MG63 (cell line): ENCODE measurements around the gene ZBTB34. TPM values are rescaled to one million over a fixed set of nuclear protein-coding genes. Genes with fewer than 3 reads are reported as not detected.
A peak's percentile ranks its signal among the peaks of the same experiment; 100 is the strongest.

Experiments
- DNase-seq: peaks from one replicate; pipeline ENCODE4 v3.0.0-alpha.2; 2020
- H3K27me3 ChIP-seq: fragments of 250-450 bp; sonication (Bioruptor Pico); 2 replicates; pipeline ENCODE4 v1.5.1; 2020; ENCODE audit warnings: mild to moderate bottlenecking, moderate library complexity
- H3K36me3 ChIP-seq: fragments of 250-450 bp; sonication (Bioruptor Pico); 2 replicates; pipeline ENCODE4 v1.5.1; 2020; ENCODE audit warnings: mild to moderate bottlenecking, moderate library complexity
- H3K4me3 ChIP-seq: fragments of 250-450 bp; sonication (Bioruptor Pico); 2 replicates; pipeline ENCODE4 v1.5.1; 2020; ENCODE audit warnings: mild to moderate bottlenecking, moderate library complexity
- H3K9me3 ChIP-seq: fragments of 250-450 bp; sonication (Bioruptor Pico); 2 replicates; pipeline ENCODE4 v1.5.1; 2020; ENCODE audit warnings: mild to moderate bottlenecking, moderate library complexity
- total RNA-seq: library from RNA; depleted of rRNA; stranded (reverse); fragments of >200 nt; shearing (Covaris generic); gene quantifications from 2 replicates; pipeline ENCODE4 v1.2.3, GENCODE V29; 2014; ENCODE audit warnings: low replicate concordance

Gene ZBTB34
- total RNA-seq, 1 experiment from 2014 or later = 2.5 TPM

- H3K9me3 ChIP-seq = no peaks in the 10 kb centered on the region
- H3K27me3 ChIP-seq = no peaks in the 10 kb centered on the region
- H3K36me3 ChIP-seq = peaks cover 15% of the 10 kb centered on the region
- peak; percentile 17 for DNase-seq
- peak overlapping the region; percentile 83 for H3K4me3 ChIP-seq
Observed at GRCh38 chr9:126860757-126861466, 473 bp downstream of the ZBTB34 start.

- Histone ChIP-seq H3K27me3 (no peaks in the 10 kb centered on the region), H3K4me3 (peak overlapping the region; percentile 83), H3K9me3 (no peaks in the 10 kb centered on the region), H3K36me3 (peaks cover 18% of the 10 kb centered on the region)
- no peak for DNase-seq
Observed at GRCh38 chr9:126861707-126862103, 1.3 kb downstream of the ZBTB34 start.

GRCh38 chr9:126862104-126862761 lies 1.8 kb downstream of the ZBTB34 start:
- Histone ChIP-seq H3K27me3 (no peaks in the 10 kb centered on the region), H3K9me3 (no peaks in the 10 kb centered on the region), H3K36me3 (peaks cover 19% of the 10 kb centered on the region), H3K4me3 (peak overlapping the region; percentile 83)
- DNase-seq = no peak

GRCh38 chr9:126864771-126865170 lies 4.3 kb downstream of the ZBTB34 start:
- no peak for DNase-seq
- H3K36me3 ChIP-seq = peaks cover 19% of the 10 kb centered on the region
- H3K4me3 ChIP-seq = no peak overlapping the region
- no peaks in the 10 kb centered on the region for H3K9me3 ChIP-seq
- H3K27me3 ChIP-seq = no peaks in the 10 kb centered on the region

- Histone ChIP-seq H3K9me3 (no peaks in the 10 kb centered on the region), H3K36me3 (peaks cover 9% of the 10 kb centered on the region), H3K27me3 (no peaks in the 10 kb centered on the region), H3K4me3 (no peak overlapping the region)
- DNase-seq = peak; percentile 15
Observed at GRCh38 chr9:126869368-126869767, 8.9 kb downstream of the ZBTB34 start.

GRCh38 chr9:126872516-126872915 lies 12.1 kb downstream of the ZBTB34 start:
- no peaks in the 10 kb centered on the region for H3K27me3 ChIP-seq
- peaks cover 2% of the 10 kb centered on the region for H3K36me3 ChIP-seq
- H3K4me3 ChIP-seq = no peak overlapping the region
- DNase-seq = no peak
- H3K9me3 ChIP-seq = no peaks in the 10 kb centered on the region

GRCh38 chr9:126874546-126875314 lies 14.3 kb downstream of the ZBTB34 start:
- H3K27me3 ChIP-seq = no peaks in the 10 kb centered on the region
- H3K9me3 ChIP-seq = no peaks in the 10 kb centered on the region
- H3K4me3 ChIP-seq = no peak overlapping the region
- H3K36me3 ChIP-seq = peaks cover 3% of the 10 kb centered on the region
- DNase-seq = no peak

GRCh38 chr9:126875756-126876510 lies 15.5 kb downstream of the ZBTB34 start:
- DNase-seq = no peak
- Histone ChIP-seq H3K36me3 (peaks cover 10% of the 10 kb centered on the region), H3K27me3 (no peaks in the 10 kb centered on the region), H3K4me3 (no peak overlapping the region), H3K9me3 (no peaks in the 10 kb centered on the region)

- Histone ChIP-seq H3K9me3 (no peaks in the 10 kb centered on the region), H3K4me3 (no peak overlapping the region), H3K36me3 (peaks cover 13% of the 10 kb centered on the region), H3K27me3 (no peaks in the 10 kb centered on the region)
- DNase-seq = no peak
Observed at GRCh38 chr9:126876531-126876930, 16.1 kb downstream of the ZBTB34 start.

GRCh38 chr9:126877418-126877817 lies 17.0 kb downstream of the ZBTB34 start:
- no peak for DNase-seq
- Histone ChIP-seq H3K4me3 (no peak overlapping the region), H3K27me3 (no peaks in the 10 kb centered on the region), H3K36me3 (peaks cover 18% of the 10 kb centered on the region), H3K9me3 (no peaks in the 10 kb centered on the region)

GRCh38 chr9:126879288-126879687 lies 18.8 kb downstream of the ZBTB34 start:
- no peaks in the 10 kb centered on the region for H3K27me3 ChIP-seq
- DNase-seq = no peak
- no peaks in the 10 kb centered on the region for H3K9me3 ChIP-seq
- H3K36me3 ChIP-seq = peaks cover 24% of the 10 kb centered on the region
- no peak overlapping the region for H3K4me3 ChIP-seq

- H3K9me3 ChIP-seq = no peaks in the 10 kb centered on the region
- no peak overlapping the region for H3K4me3 ChIP-seq
- no peak for DNase-seq
Observed at GRCh38 chr9:126880226-126880946, 19.9 kb downstream of the ZBTB34 start.

GRCh38 chr9:126880947-126881332 lies 20.5 kb downstream of the ZBTB34 start:
- no peak for DNase-seq
- H3K4me3 ChIP-seq = no peak overlapping the region
- H3K9me3 ChIP-seq = no peaks in the 10 kb centered on the region
- H3K27me3 ChIP-seq = no peaks in the 10 kb centered on the region
- peaks cover 28% of the 10 kb centered on the region for H3K36me3 ChIP-seq

More at GRCh38 chr9:126880226-126880946, 19.9 kb downstream of the ZBTB34 start:
- Histone ChIP-seq H3K27me3 (no peaks in the 10 kb centered on the region), H3K36me3 (peaks cover 28% of the 10 kb centered on the region)

GRCh38 chr9:126882746-126883145 lies 22.3 kb downstream of the ZBTB34 start:
- Histone ChIP-seq H3K4me3 (no peak overlapping the region), H3K36me3 (peaks cover 25% of the 10 kb centered on the region), H3K27me3 (no peaks in the 10 kb centered on the region), H3K9me3 (no peaks in the 10 kb centered on the region)
- no peak for DNase-seq

GRCh38 chr9:126883636-126884035 lies 23.2 kb downstream of the ZBTB34 start:
- no peaks in the 10 kb centered on the region for H3K9me3 ChIP-seq
- no peak for DNase-seq
- no peak overlapping the region for H3K4me3 ChIP-seq
- H3K36me3 ChIP-seq = peaks cover 25% of the 10 kb centered on the region
- H3K27me3 ChIP-seq = no peaks in the 10 kb centered on the region

- DNase-seq = no peak
- Histone ChIP-seq H3K4me3 (no peak overlapping the region), H3K36me3 (peaks cover 24% of the 10 kb centered on the region), H3K27me3 (no peaks in the 10 kb centered on the region), H3K9me3 (no peaks in the 10 kb centered on the region)
Observed at GRCh38 chr9:126885131-126885641, 24.7 kb downstream of the ZBTB34 start.
